Measurements from ENCODE around the gene DPYSL3.
"Not testable (repeated sequence)": the region's sequence is repeated elsewhere in the genome, so short reads cannot be mapped to it uniquely, and the experiment has no call there.

DPYSL3 gene

GRCh38 chr5:147369742-147370374, 140.0 kb downstream of the DPYSL3 start:
- no peak for DNase-seq (ENCODE audit: low read depth)

- DNase-seq (ENCODE audit: low read depth), result not testable (repeated sequence)
Measured at GRCh38 chr5:147367381-147367780, 142.5 kb downstream of the DPYSL3 start.

- DNase-seq (ENCODE audit: low read depth), result no peak
Measured at GRCh38 chr5:147361441-147362175, 148.3 kb downstream of the DPYSL3 start.

GRCh38 chr5:147360816-147361215, 149.1 kb downstream of the DPYSL3 start:
- DNase-seq (ENCODE audit: low read depth), result no peak

DNA sequence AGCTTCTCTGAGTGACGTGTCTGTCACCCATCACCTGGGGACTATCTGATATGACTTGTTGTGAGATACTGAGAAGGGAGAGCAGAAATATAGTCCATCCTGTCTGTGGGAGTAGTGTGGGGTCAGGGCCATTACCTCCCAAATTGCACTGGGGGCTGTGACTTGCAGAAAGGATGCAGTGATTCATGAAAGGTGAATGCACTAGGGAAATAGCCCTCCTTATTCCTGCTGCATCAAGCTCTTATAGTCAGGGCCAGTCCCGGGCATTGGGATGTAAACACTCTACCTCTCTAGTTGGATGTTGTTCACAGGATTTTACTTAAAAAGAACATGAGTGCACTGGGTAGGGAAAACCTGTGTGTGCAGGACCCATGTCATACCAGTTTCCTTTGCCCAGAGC, 150.3 kb downstream of the DPYSL3 start:
- DNase-seq (ENCODE audit: low read depth), result no peak

GRCh38 chr5:147359101-147359500, 150.8 kb downstream of the DPYSL3 start:
- no peak for DNase-seq (ENCODE audit: low read depth)

- no peak for DNase-seq (ENCODE audit: low read depth)
Measured at GRCh38 chr5:147349241-147349640, 160.6 kb downstream of the DPYSL3 start.

DNA sequence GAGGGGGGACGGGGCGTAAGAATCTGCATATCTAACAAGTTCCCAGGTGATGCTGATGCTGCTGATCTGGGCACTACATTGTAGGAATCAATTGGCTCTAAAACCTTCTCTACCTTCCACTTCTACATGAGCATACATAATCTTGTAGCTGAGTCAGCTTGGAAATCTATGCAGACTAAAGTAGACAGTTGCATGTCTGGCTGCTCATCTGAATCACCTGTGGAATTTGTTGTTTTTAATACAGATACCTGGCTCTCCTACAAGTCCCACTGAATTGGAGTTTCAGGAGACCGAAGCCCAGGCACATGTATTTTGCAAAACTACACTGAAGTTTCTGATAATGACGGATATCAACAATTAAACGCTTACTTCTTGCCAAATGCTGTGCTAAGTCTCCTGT, 161.4 kb downstream of the DPYSL3 start:
- DNase-seq (ENCODE audit: low read depth), result no peak

- DNase-seq (ENCODE audit: low read depth), result no peak
Measured at GRCh38 chr5:147348046-147348445, 161.8 kb downstream of the DPYSL3 start.

GRCh38 chr5:147346006-147346561, 163.8 kb downstream of the DPYSL3 start:
- no peak for DNase-seq (ENCODE audit: low read depth)

- no peak for DNase-seq (ENCODE audit: low read depth)
Measured at GRCh38 chr5:147344861-147345260, 165.0 kb downstream of the DPYSL3 start.

DNA sequence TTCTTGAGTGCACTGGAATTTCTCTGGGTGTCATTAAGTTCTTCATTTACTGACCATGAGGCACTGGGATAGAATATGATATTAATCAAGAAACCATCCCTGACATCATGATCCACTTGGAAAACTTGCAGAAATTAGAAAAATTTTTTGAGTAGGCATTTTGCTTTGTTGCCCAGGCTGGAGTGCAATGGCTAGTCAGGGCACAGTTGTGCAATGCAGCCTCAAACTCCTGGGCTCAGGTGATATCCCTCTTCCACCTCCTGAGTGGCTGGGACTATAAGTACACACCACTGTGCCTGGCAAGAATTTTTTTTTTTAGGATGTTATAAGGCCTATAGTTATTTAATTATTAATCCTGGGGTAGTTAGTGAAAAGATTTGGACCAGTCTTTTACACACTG, 168.5 kb downstream of the DPYSL3 start:
- DNase-seq (ENCODE audit: low read depth), result no peak

- DNase-seq (ENCODE audit: low read depth), result no peak
Measured at GRCh38 chr5:147340941-147341340, 168.9 kb downstream of the DPYSL3 start.
